Neural progenitor cell (in vitro differentiated cells): Measurements from ENCODE around the gene EPB41.

Experiments used
- CTCF ChIP-seq: fragments of 200-600 bp; sonication (generic); IDR thresholded peaks from 2 replicates; pipeline ENCODE4 v1.5.1; 2017; ENCODE audit warnings: antibody characterized with exemption, mild to moderate bottlenecking
- EZH2phosphoT487 ChIP-seq: fragments of 200-600 bp; sonication (generic); IDR thresholded peaks from 2 replicates; pipeline ENCODE4 v1.6.1; 2017; ENCODE audit warnings: antibody characterized with exemption

DNA sequence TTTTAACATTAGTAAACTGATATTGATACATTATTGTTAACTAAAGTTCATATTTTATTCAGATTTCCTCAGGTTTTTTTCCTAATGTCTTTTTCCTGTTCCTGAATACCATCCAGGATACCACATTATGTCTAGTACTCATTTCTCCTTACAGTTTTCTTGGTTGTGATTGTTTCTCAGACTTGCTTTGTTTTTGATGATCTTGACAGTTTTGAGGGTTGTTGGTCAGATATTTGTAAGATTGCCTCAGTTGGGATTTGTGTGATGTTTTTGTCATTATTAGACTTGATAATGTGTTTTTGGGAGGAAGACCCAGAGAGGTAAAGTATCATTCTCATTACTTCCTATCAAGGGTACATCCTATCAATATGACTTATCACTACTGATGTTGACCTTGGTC lies 19.5 kb downstream of the EPB41 start:
- TF ChIP-seq CTCF: no peak
- no peak for TF ChIP-seq EZH2phosphoT487
